Sigmoid colon (tissue), 7 donors: ENCODE results near the gene TAF8. TPM values are rescaled to one million over a fixed set of nuclear protein-coding genes. Genes with fewer than 3 reads are reported as not detected.

Source experiments
- DNase-seq: peaks from one replicate; pipeline ENCODE4 v3.0.0-alpha.2; 2019
- H3K27ac ChIP-seq, 4 donors: fragments of 200-600 bp; sonication (generic); one replicate each; pipeline ENCODE4 v1.5.1; 2016 to 2019; ENCODE audit warnings: mild to moderate bottlenecking in 1 of 4
- H3K27me3 ChIP-seq, 3 donors: fragments of 200-600 bp; sonication (generic); one replicate each; pipeline ENCODE4 v1.5.1; 2019; ENCODE audit warnings: mild to moderate bottlenecking in 1 of 3
- H3K36me3 ChIP-seq, 4 donors: fragments of 200-600 bp; sonication (generic); one replicate each; pipeline ENCODE4 v1.5.1; 2016 to 2019
- H3K4me1 ChIP-seq, 4 donors: fragments of 200-600 bp; sonication (generic); one replicate each; pipeline ENCODE4 v1.5.1; 2017 to 2019
- H3K4me3 ChIP-seq, 4 donors: fragments of 200-600 bp; sonication (generic); one replicate each; pipeline ENCODE4 v1.5.1; 2017 to 2019; ENCODE audit warnings: mild to moderate bottlenecking in 2 of 4, moderate library complexity in 1 of 4
- H3K9me3 ChIP-seq, 4 donors: fragments of 200-600 bp in 3 of 4; sonication (generic) in 3 of 4; one replicate each; pipeline versions ENCODE4 v1.5.1 to v1.6.1; 2013 to 2019
- CTCF ChIP-seq, 4 experiments: fragments of 450-650 bp in 3 of 4; fragments of 200-600 bp in 1 of 4; IDR thresholded peaks; one replicate each; pipeline ENCODE4 v1.5.1; 2016 to 2019; ENCODE audit warnings: antibody characterized with exemption in 4 of 4, mild to moderate bottlenecking in 3 of 4, moderate library complexity in 2 of 4
- EP300 ChIP-seq, 4 donors: sonication (generic); formaldehyde crosslinking; IDR thresholded peaks; one replicate each; pipeline ENCODE4 v1.6.1; 2017; ENCODE audit warnings: antibody characterized with exemption in 4 of 4
- POLR2A ChIP-seq, 2 donors: fragments of 450-650 bp; IDR thresholded peaks; one replicate each; pipeline ENCODE4 v1.6.1; 2016; ENCODE audit warnings: antibody characterized with exemption in 2 of 2, mild to moderate bottlenecking in 2 of 2, moderate library complexity in 2 of 2
- POLR2AphosphoS5 ChIP-seq, 4 donors: sonication (generic); formaldehyde crosslinking; IDR thresholded peaks; one replicate each; pipeline ENCODE4 v1.6.1; 2017; ENCODE audit warnings: antibody characterized with exemption in 4 of 4
- WGBS, 2 donors: extraction: QIAGEN DNeasy Blood & Tissue Kit; methylation state at CpG; one replicate each; pipeline ENCODE4 v1.1.7; 2013; 5-methylcytosine and 5-hydroxymethylcytosine counted together
- intact Hi-C: fragments of 100-400 bp; cut with DNase I; formaldehyde crosslinking; loops from one replicate; pipeline ENCODE4 v1.15.1; 2023
- polyA plus RNA-seq, 3 donors: library from polyadenylated mRNA; stranded (reverse); fragments of 200-250 nt; gene quantifications; one replicate each; pipeline ENCODE4 v1.2.3, GENCODE V29; 2013
- total RNA-seq, 4 donors: library from RNA; depleted of rRNA; stranded (reverse); fragments of >200 nt; gene quantifications; one replicate each; pipeline ENCODE4 v1.1.0, GENCODE V29; 2016
- donor health status: healthy with polysubstance abuse.
- donor health status: Bipolar disorder and iron deficiency.
- donor health status: healthy.

Gene TAF8
- total and polyA plus RNA-seq, 7 donors: 4.9 to 30.7 (median 20.3) TPM

- Histone ChIP-seq H3K4me3 (no peak overlapping the region), H3K9me3 (no peaks in the 10 kb centered on the region), H3K27me3 (no peaks in the 10 kb centered on the region), H3K36me3 (no peaks in the 10 kb centered on the region), H3K4me1 (no peaks in the 10 kb centered on the region), H3K27ac (no peak overlapping the region)
- no peak for DNase-seq
- TF ChIP-seq POLR2AphosphoS5 (IDR thresholded peaks at IDR 0.05) (no peak), POLR2A (IDR thresholded peaks at IDR 0.05) (no peak), EP300 (IDR thresholded peaks at IDR 0.05) (no peak), CTCF (IDR thresholded peaks at IDR 0.05) (no peak)
- 79 to 86% methylated on average over 14 of the region's 14 CpGs for WGBS, 2 donors
- intact Hi-C loops: no loop called here
Observed at GRCh38 chr6:42125231-42125630, 74.9 kb downstream of the TAF8 start.

GRCh38 chr6:42125663-42126062, 75.3 kb downstream of the TAF8 start:
- WGBS, 2 donors: 74 to 76% methylated on average over 3 of the region's 3 CpGs
- no peak overlapping the region for H3K27ac ChIP-seq
- H3K27me3 ChIP-seq: no peaks in the 10 kb centered on the region
- TF ChIP-seq EP300 (IDR thresholded peaks at IDR 0.05): no peak
- no peak for TF ChIP-seq CTCF (IDR thresholded peaks at IDR 0.05)
- TF ChIP-seq POLR2AphosphoS5 (IDR thresholded peaks at IDR 0.05): no peak
- no peak for TF ChIP-seq POLR2A (IDR thresholded peaks at IDR 0.05)
- H3K4me3 ChIP-seq: no peak overlapping the region
- intact Hi-C loops: no loop called here
- H3K4me1 ChIP-seq: no peaks in the 10 kb centered on the region
- H3K36me3 ChIP-seq: no peaks in the 10 kb centered on the region
- no peak for DNase-seq
- no peaks in the 10 kb centered on the region for H3K9me3 ChIP-seq

- no peak for DNase-seq
- Histone ChIP-seq H3K4me3 (no peak overlapping the region), H3K4me1 (no peaks in the 10 kb centered on the region), H3K27me3 (no peaks in the 10 kb centered on the region), H3K36me3 (no peaks in the 10 kb centered on the region), H3K9me3 (no peaks in the 10 kb centered on the region), H3K27ac (no peak overlapping the region)
- WGBS, 2 donors: 85 to 86% methylated on average over 25 of the region's 25 CpGs
- intact Hi-C loops: no loop called here
- TF ChIP-seq CTCF (IDR thresholded peaks at IDR 0.05) (no peak), POLR2A (IDR thresholded peaks at IDR 0.05) (no peak), POLR2AphosphoS5 (IDR thresholded peaks at IDR 0.05) (no peak), EP300 (IDR thresholded peaks at IDR 0.05) (no peak)
Observed at GRCh38 chr6:42128460-42129359, 78.4 kb downstream of the TAF8 start.

- Histone ChIP-seq H3K4me3 (no peak overlapping the region), H3K36me3 (no peaks in the 10 kb centered on the region), H3K27ac (no peak overlapping the region), H3K4me1 (no peaks in the 10 kb centered on the region), H3K9me3 (no peaks in the 10 kb centered on the region), H3K27me3 (no peaks in the 10 kb centered on the region)
- WGBS, 2 donors: 71 to 96% methylated on average over 2 of the region's 2 CpGs
- no peak for DNase-seq
- TF ChIP-seq POLR2AphosphoS5 (IDR thresholded peaks at IDR 0.05) (no peak), EP300 (IDR thresholded peaks at IDR 0.05) (no peak), POLR2A (IDR thresholded peaks at IDR 0.05) (no peak), CTCF (IDR thresholded peaks at IDR 0.05) (no peak)
- intact Hi-C loops: no loop called here
Observed at GRCh38 chr6:42129360-42129676, 79.0 kb downstream of the TAF8 start.
